PC-9 (cell line): Measurements from ENCODE around the gene KLHL8.

Experiments
- EZH2 ChIP-seq: fragments of 200-600 bp; sonication (generic); IDR thresholded peaks from 2 replicates; pipeline ENCODE4 v1.8.0; 2017; ENCODE audit warnings: antibody characterized with exemption, low read depth
- TF ChIP-seq, protein P1 (sequence below): fragments of 200-600 bp; sonication (generic); conservative IDR thresholded peaks from 2 replicates; pipeline ENCODE4 v1.6.1; 2017; ENCODE audit warnings: mixed run types, antibody characterized with exemption, mild to moderate bottlenecking, moderate library complexity

DNA sequence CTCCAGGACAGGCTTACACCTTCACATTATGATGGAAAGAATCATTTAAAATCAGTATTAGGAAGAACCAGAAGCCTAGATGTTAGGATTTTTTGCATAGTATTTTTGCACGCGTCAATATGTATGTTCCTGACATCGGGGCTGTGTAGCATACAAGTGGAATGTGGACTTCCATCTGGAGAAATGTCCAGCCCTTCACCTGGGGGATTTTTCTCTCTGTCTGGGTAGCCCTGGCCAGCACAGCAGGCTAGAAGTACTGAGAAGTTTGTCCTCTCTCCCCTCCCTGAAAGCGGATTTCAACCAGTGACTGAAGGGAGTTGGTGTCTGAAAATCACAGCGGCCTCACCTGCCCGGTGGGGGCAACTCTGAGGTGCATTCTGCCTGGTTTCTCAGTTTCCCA lies 10.4 kb upstream of the KLHL8 start:
- TF ChIP-seq, protein P1, sequence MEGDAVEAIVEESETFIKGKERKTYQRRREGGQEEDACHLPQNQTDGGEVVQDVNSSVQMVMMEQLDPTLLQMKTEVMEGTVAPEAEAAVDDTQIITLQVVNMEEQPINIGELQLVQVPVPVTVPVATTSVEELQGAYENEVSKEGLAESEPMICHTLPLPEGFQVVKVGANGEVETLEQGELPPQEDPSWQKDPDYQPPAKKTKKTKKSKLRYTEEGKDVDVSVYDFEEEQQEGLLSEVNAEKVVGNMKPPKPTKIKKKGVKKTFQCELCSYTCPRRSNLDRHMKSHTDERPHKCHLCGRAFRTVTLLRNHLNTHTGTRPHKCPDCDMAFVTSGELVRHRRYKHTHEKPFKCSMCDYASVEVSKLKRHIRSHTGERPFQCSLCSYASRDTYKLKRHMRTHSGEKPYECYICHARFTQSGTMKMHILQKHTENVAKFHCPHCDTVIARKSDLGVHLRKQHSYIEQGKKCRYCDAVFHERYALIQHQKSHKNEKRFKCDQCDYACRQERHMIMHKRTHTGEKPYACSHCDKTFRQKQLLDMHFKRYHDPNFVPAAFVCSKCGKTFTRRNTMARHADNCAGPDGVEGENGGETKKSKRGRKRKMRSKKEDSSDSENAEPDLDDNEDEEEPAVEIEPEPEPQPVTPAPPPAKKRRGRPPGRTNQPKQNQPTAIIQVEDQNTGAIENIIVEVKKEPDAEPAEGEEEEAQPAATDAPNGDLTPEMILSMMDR = no peak
- no peak for TF ChIP-seq EZH2
